Measurements from ENCODE around the gene SHPK. TPM values are rescaled to one million over a fixed set of nuclear protein-coding genes. Genes with fewer than 3 reads are reported as not detected.
A peak's percentile ranks its signal among the peaks of the same experiment; 100 is the strongest.

SHPK gene
- total RNA-seq, 1 experiment from 2014 or later = 21.4 TPM

DNA sequence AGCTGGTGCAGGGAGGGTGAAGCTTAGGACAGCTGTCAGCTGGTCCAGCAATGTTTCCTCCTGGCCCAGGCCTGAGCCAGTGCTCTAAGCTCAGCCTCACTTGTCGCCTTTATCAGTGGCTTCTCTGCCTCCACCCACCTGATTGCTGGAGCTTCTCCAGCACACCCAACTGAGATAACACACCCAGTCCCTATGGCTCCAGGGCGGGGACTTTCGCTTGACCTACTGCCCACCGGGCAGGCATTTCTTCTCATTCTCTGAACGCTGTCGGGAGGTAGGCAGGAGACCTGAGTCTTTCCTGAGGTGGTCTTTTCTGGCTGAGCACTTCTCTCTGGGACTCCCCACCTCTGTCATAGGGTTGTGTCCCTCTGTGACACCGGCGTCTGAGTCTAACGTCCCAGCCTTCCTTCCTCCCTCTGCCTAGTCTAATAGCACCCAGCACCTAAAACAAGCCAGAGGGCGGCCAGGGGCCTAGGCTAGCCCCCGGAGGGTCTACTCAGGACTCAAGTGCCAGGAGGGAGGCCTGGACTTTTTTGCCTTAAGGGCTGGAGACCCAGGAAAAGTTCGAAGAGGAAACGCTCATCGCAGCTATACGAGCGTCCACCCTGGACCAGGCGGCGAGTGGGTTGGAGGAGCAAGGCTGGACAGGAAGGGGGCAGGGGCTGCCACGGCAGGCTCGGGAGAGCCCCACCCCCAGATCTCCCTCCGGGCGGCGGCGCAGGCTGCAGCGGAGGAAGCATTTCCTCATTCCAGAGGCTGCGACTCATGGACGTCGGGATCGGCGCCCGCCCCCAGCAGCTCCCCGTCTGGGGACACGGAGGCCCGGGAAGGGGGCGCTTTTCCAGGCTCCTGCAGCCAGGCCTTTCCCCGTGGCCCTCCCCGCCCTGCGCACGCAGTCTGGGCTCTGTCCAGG lies 31.6 kb upstream of the SHPK start:
- peak overlapping the region; percentile 98 for H3K4me2 ChIP-seq
- H3K79me2 ChIP-seq (ENCODE audit: low read depth) = peaks cover 63% of the 10 kb centered on the region
- TSS peak; percentile 45 for BruUV-seq (replicated peaks)
- no peaks in the 10 kb centered on the region for H3K9me2 ChIP-seq (ENCODE audit: insufficient read depth)
- peak overlapping the region; percentile 95 for H3K4me3 ChIP-seq
- H3K27me3 ChIP-seq (ENCODE audit: insufficient read depth, low read depth) = no peaks in the 10 kb centered on the region
- peak; percentile 87 to 95 for DNase-seq
- intact Hi-C loops (cut with micrococcal nuclease; ENCODE audit: unreplicated experiment) = loop anchor here (1.0 to 5.0 kb wide), 4 partner anchors 31 to 1260 kb away; partner anchors contain the start of genes CTNS, HASPIN and SHPK
- ChIA-PET CTCF (interaction anchor here (0.6 kb wide), 1 partner anchor 465 kb away, joined by 3 read pairs; no protein-coding TSS in a partner anchor), POLR2A (ENCODE audit: unreplicated experiment) (interaction anchor here (0.6 to 1.7 kb wide), 18 partner anchors 30 to 1261 kb away, joined by 3 to 30 read pairs (median 4); partner anchors contain the start of genes CTNS and SHPK)
- no peaks in the 10 kb centered on the region for H3K9me3 ChIP-seq (ENCODE audit: insufficient read depth, low read depth)
- peaks cover 39% of the 10 kb centered on the region for H4K20me1 ChIP-seq (ENCODE audit: insufficient read depth)
- no peak for TF ChIP-seq EZH2 (IDR thresholded peaks at IDR 0.05; ENCODE audit: low read depth)
- TF ChIP-seq, protein P1, sequence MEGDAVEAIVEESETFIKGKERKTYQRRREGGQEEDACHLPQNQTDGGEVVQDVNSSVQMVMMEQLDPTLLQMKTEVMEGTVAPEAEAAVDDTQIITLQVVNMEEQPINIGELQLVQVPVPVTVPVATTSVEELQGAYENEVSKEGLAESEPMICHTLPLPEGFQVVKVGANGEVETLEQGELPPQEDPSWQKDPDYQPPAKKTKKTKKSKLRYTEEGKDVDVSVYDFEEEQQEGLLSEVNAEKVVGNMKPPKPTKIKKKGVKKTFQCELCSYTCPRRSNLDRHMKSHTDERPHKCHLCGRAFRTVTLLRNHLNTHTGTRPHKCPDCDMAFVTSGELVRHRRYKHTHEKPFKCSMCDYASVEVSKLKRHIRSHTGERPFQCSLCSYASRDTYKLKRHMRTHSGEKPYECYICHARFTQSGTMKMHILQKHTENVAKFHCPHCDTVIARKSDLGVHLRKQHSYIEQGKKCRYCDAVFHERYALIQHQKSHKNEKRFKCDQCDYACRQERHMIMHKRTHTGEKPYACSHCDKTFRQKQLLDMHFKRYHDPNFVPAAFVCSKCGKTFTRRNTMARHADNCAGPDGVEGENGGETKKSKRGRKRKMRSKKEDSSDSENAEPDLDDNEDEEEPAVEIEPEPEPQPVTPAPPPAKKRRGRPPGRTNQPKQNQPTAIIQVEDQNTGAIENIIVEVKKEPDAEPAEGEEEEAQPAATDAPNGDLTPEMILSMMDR (conservative IDR thresholded peaks at IDR 0.05) = no peak; the same call in 1 of the 2 replicates
- H3K36me3 ChIP-seq (ENCODE audit: low read depth) = no peaks in the 10 kb centered on the region
- peaks cover 25% of the 10 kb centered on the region for H3K4me1 ChIP-seq (replicated peaks; ENCODE audit: insufficient read depth)
- H2AFZ ChIP-seq = peak overlapping the region; percentile 83
- peaks cover 24% of the 10 kb centered on the region for H3F3A ChIP-seq (ENCODE audit: insufficient read depth, low read depth)
- peak overlapping the region; percentile 88 for H3K27ac ChIP-seq

DNA sequence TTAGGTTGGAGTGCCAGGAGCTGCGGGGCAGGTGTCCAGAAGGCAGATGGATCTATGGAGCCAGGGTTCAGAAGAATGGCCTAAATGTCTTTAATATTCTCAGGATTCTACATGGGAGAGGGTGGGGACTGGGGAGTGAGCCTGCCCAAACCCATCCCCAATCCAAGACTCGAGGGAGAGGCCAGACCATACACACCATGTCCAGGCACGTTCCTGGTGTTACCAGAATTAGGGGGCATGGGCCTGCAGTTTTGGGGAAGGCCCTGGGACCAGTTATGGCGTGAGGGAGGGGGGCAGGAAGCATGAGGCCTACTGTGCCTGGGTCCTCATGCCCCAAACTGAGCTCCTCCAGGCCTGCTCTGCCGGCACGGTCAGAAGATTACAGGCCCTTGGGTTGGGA lies 30.5 kb upstream of the SHPK start:
- ChIA-PET CTCF (no interaction called here), POLR2A (ENCODE audit: unreplicated experiment) (no interaction called here)
- BruUV-seq (replicated peaks) = no TSS peak
- H3K9me3 ChIP-seq (ENCODE audit: insufficient read depth, low read depth) = no peaks in the 10 kb centered on the region
- peaks cover 25% of the 10 kb centered on the region for H3K4me1 ChIP-seq (replicated peaks; ENCODE audit: insufficient read depth)
- H3K4me2 ChIP-seq = peak overlapping the region; percentile 98
- peaks cover 16% of the 10 kb centered on the region for H3F3A ChIP-seq (ENCODE audit: insufficient read depth, low read depth)
- H3K4me3 ChIP-seq = peak overlapping the region; percentile 95; the same call in 1 of the 2 replicates
- no peak for DNase-seq
- no peaks in the 10 kb centered on the region for H3K9me2 ChIP-seq (ENCODE audit: insufficient read depth)
- peaks cover 60% of the 10 kb centered on the region for H3K79me2 ChIP-seq (ENCODE audit: low read depth)
- peaks cover 39% of the 10 kb centered on the region for H4K20me1 ChIP-seq (ENCODE audit: insufficient read depth)
- no peak overlapping the region for H2AFZ ChIP-seq
- H3K36me3 ChIP-seq (ENCODE audit: low read depth) = no peaks in the 10 kb centered on the region
- no peaks in the 10 kb centered on the region for H3K27me3 ChIP-seq (ENCODE audit: insufficient read depth, low read depth)
- no peak for TF ChIP-seq EZH2 (IDR thresholded peaks at IDR 0.05; ENCODE audit: low read depth)
- TF ChIP-seq, protein P1 (conservative IDR thresholded peaks at IDR 0.05) = no peak
- H3K27ac ChIP-seq = no peak overlapping the region
- intact Hi-C loops (cut with micrococcal nuclease; ENCODE audit: unreplicated experiment) = loop anchor here (5.0 kb wide), 2 partner anchors 56 to 1259 kb away; partner anchors contain the start of gene HASPIN

DNA sequence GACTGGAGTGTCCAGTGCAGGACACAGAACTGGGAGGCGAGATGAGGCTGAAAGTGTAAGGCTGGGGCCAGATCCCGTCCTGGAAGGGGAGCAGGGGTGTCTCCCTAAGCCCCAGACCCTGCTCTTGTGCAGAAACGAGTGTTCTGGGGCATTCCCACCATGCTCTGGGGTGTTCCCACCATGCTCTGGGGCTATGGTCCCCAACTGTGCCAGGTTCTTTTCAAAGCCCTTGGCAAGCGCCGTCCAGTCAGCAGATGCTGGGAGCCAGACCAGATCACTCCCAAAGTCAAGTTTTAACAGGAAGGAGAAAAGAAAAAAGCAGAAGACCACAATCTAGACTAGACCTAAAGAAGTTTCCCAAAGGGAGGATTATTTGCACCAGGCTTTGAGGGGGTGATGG lies 29.8 kb upstream of the SHPK start:
- intact Hi-C loops (cut with micrococcal nuclease; ENCODE audit: unreplicated experiment) = loop anchor here (5.0 kb wide), 2 partner anchors 56 to 1259 kb away; partner anchors contain the start of gene HASPIN

More for the DNA sequence above, 29.8 kb upstream of the SHPK start:
- DNase-seq = no peak
- H3K4me2 ChIP-seq = peak overlapping the region; percentile 98; the same call in 1 of the 2 replicates
- H4K20me1 ChIP-seq (ENCODE audit: insufficient read depth) = peaks cover 39% of the 10 kb centered on the region
- no TSS peak for BruUV-seq (replicated peaks)
- CTCF ChIA-PET = no interaction called here
- H2AFZ ChIP-seq = no peak overlapping the region
- no peak overlapping the region for H3K27ac ChIP-seq
- no peaks in the 10 kb centered on the region for H3K27me3 ChIP-seq (ENCODE audit: insufficient read depth, low read depth)
- peaks cover 15% of the 10 kb centered on the region for H3F3A ChIP-seq (ENCODE audit: insufficient read depth, low read depth)
- no peaks in the 10 kb centered on the region for H3K9me2 ChIP-seq (ENCODE audit: insufficient read depth)
- H3K36me3 ChIP-seq (ENCODE audit: low read depth) = no peaks in the 10 kb centered on the region
- peaks cover 53% of the 10 kb centered on the region for H3K79me2 ChIP-seq (ENCODE audit: low read depth)
- no peak for TF ChIP-seq EZH2 (IDR thresholded peaks at IDR 0.05; ENCODE audit: low read depth)
- TF ChIP-seq, protein P1 (conservative IDR thresholded peaks at IDR 0.05) = no peak
- H3K4me3 ChIP-seq = no peak overlapping the region
- H3K9me3 ChIP-seq (ENCODE audit: insufficient read depth, low read depth) = no peaks in the 10 kb centered on the region
- peaks cover 25% of the 10 kb centered on the region for H3K4me1 ChIP-seq (replicated peaks; ENCODE audit: insufficient read depth)
- POLR2A ChIA-PET (ENCODE audit: unreplicated experiment) = no interaction called here

All from PC-9 (cell line).